ENCODE data around the gene CA7.
"Not testable (repeated sequence)": the region's sequence is repeated elsewhere in the genome, so short reads cannot be mapped to it uniquely, and the experiment has no call there.

Gene CA7

GRCh38 chr16:66874079-66874775 lies 30.0 kb downstream of the CA7 start:
- DNase-seq, result no peak

- no peak for DNase-seq
Observed at GRCh38 chr16:66878067-66878466, 33.9 kb downstream of the CA7 start.

DNA sequence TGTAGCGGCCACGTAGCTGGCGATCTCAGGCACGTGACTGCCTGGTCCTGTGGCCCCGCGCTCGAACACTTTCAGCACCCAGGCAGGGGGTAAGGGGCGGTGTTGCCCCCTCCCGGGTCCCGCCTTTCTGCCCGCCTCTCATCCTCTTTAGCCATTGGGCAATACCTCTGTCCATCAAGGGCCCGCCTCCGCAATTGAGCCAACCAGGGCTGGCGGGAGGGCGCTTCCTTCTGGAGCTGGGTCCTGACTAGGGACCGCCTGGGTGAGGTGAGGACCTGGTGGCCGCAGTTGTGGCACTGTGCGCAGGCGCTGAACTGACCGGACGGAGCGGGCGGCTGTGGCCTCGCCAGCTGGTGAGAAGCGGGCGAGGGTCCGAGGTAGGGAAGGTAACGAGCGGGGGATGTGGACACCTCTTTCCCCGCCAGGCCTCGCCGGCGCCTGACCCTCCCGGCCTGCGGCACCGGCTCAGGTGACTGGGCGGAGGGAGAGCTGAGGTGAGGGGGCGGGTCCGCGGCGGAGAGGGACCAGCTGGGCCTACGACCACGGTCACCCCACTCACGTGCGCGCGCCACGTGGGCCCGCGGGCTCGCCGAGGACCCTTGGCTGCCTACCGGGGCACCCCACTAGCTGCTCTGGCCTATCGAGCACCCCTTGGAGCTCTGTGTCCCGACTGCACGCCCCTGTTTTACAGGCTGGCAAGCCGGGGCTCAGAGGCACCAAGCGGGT lies 36.2 kb downstream of the CA7 start, which contains the start of gene PDP2:
PDP2 (plus strand) TSS at position 228 of the 726 bp plus-strand sequence. CDS start 3,770 bp downstream, outside the sequence.
- DNase-seq, result peak; percentile 88

- no peak for DNase-seq
Observed at GRCh38 chr16:66881014-66881417, 36.8 kb downstream of the CA7 start.

- no peak for DNase-seq
Observed at GRCh38 chr16:66881560-66881959, 37.3 kb downstream of the CA7 start.

GRCh38 chr16:66881964-66882508 lies 37.8 kb downstream of the CA7 start:
- DNase-seq, result no peak

- DNase-seq, result no peak
Observed at GRCh38 chr16:66882702-66883101, 38.5 kb downstream of the CA7 start.

GRCh38 chr16:66885491-66885890 lies 41.3 kb downstream of the CA7 start:
- DNase-seq, result no peak

- DNase-seq, result no peak
Observed at GRCh38 chr16:66886321-66886720, 42.1 kb downstream of the CA7 start.

- DNase-seq, result no peak
Observed at GRCh38 chr16:66886914-66887313, 42.7 kb downstream of the CA7 start.

DNA sequence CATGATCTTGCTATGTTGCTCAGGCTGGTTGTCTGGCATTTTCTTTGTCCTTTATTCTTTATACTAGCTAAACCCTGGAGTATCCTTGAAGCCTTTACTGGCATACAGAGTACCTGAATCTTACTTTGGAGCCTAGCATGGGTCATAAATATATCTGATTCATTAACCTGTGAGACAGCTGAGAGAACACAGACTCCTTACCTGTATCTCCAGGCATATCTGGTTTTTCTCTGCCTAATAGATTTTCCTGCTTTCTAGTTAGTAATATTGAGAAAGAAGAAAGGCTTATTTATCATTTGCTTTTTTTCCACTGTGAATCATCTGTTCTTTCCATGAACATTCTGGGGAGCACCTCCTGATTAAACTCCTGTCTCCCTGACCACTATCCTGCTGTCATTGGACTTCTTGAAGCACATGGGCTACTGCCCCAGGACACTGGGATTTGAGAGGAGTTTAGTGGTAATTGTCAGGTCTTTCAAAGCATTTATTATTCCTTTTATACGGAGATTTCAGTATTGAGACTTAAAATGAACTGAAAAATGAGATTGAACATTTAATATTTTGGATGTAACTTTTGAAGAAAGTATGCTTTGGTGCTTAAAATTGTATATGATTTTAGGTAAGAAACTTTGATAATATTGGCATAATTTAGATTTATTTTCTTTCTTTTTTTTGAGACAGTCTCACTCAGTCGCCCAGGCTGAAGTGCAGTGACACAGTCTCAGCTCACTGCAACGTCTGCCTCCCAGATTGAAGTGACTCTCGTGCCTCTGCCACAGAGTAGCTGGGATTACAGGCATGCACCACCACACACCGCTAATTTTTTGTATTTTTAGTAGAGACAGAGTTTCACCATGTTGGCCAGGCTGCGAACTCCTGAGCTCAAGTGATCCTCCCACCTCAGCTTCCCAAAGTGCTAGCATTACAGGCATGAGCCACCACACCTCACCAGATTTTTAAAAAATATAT lies 44.7 kb downstream of the CA7 start:
- no peak for DNase-seq

- DNase-seq, result no peak
Observed at GRCh38 chr16:66889622-66890021, 45.4 kb downstream of the CA7 start.

DNA sequence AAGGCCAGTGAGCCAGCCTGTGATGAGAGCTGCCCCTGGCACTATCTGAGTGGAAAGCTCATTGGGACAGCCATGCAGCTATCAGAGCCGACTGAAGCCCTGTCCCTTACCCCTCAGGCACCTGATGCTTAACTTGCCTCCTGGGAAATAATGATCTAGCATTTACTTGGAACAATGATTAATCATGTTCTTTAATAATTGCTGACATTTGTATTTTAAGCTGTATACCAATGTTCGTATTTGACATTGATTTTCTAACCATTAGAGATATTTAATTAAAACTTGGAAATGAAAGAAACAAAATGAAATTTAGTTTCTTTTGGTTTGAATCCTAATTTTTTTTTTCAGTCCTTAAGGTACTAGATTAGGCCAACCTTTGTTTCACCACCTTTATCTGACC lies 46.6 kb downstream of the CA7 start:
- DNase-seq, result no peak

GRCh38 chr16:66891360-66891759 lies 47.1 kb downstream of the CA7 start:
- no peak for DNase-seq

DNA sequence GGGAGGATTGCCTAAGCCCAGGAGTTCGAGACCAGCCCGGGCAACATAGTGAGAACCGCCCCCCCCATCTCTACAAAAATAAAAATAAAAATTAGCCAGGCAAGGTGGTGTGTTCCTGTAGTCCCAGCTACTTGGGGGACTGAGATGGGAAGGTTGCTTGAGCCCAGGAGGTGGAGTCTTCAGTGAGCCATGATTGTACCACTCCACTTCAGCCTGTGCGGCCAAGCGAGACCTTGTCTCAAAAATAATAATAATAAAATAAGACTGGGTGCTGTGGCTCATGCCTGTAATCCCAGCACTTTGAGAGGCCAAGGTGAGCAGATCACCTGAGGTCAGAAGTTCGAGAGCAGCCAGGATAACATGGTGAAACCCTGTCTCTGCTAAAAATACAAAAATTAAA lies 47.6 kb downstream of the CA7 start:
- no peak for DNase-seq

- DNase-seq, result no peak
Observed at GRCh38 chr16:66894055-66894454, 49.8 kb downstream of the CA7 start.

DNA sequence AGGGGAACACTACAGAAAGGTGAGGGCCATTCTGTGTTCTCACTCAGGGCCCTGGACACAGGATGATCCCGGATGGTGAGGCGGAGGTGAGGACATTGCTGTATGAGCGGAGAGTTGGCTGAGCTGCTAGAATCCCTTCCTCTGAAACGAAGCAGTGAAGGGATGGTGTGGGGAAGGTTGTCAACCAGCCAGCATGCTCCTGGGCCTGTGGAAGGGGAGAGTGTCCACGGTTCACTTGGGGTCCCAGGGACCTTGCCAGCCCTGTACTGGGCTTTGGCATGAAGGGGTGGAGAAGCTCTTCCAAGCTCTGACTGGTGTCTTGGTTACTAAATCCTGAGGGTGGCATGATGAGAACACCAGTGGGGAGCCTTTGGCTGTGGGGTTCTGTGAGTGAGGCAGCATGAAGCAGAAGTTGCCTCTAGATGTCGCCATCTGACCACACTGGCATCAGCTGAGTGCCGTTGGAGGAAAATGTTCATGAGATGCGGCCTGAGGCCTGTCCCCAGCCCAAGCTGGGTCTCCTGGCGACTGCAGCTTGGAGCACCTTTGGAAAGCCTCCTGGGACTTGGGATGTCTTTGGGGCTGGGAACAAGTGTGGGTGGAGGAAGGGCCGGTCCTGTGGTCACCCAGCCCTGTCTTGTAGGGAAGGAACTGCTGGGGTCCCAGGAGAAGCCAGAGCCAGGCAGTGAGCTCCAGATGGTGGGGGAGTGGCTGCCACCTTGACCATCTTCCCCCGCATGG lies 50.9 kb downstream of the CA7 start:
- DNase-seq, result peak; percentile 38

DNA sequence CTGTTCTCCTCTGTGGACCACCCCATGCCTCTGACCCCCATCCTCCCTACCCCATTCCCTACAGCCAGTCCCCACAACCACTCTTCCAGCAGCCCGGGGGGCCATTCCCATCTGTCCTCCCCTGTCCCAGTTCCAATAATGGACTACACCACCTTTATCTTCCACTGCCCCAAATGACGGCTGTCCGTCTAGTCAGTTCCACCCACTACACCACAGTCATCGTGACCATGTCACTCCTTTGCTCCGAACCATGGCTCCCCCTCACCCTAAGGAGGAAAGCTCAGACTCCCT lies 51.4 kb downstream of the CA7 start:
- DNase-seq, result no peak

DNA sequence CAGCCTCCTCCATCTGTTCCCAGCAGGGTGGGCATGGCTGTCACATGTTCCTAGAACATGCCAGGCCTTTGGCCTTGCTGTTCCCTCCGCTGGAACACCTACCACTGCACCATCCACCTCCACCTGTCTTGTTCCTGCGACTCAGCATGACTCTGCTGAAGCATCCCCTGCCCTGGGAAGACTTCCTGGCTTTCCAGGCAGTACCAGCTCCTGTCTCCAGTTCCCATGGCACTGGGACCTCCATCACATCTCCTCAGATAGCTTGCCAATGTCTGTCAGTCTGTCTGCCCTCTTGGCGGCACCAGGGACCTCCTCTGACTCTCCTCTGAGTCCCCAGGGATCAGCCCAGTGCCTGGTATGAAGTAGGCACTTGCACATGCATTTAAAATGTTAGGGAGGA lies 51.8 kb downstream of the CA7 start:
- DNase-seq, result no peak

GRCh38 chr16:66896682-66897081 lies 52.5 kb downstream of the CA7 start:
- DNase-seq, result not testable (repeated sequence)

- DNase-seq, result no peak
Observed at GRCh38 chr16:66898207-66898606, 54.0 kb downstream of the CA7 start.

- DNase-seq, result no peak
Observed at GRCh38 chr16:66898933-66899309, 54.7 kb downstream of the CA7 start.

Data from activated gamma-delta T cell treated with Interleukin-2 at 50 U/mL for 16 hours (primary cell).